Keratinocyte (primary cell): Measurements from ENCODE around the gene KLF16.

ENCODE experiments used
- EZH2 ChIP-seq: IDR thresholded peaks from one replicate; pipeline ENCODE4 v1.6.1; 2012; ENCODE audit warnings: inconsistent platforms, mild to moderate bottlenecking, low read length, moderate library complexity
- TF ChIP-seq, protein P1 (sequence below), 3 experiments: IDR thresholded peaks in 1 of 3; conservative IDR thresholded peaks in 1 of 3; optimal IDR thresholded peaks in 1 of 3; 2 replicates in 2 of 3; 3 replicates in 1 of 3; pipeline versions ENCODE3 to v1.5.1; 2011; ENCODE audit warnings: low read length in 3 of 3, mild to moderate bottlenecking in 3 of 3, moderate library complexity in 2 of 3, control low read depth in 1 of 3, inconsistent platforms in 1 of 3; ENCODE audit not compliant: insufficient read depth in 2 of 3; ENCODE audit errors: extremely low read depth in 1 of 3

DNA sequence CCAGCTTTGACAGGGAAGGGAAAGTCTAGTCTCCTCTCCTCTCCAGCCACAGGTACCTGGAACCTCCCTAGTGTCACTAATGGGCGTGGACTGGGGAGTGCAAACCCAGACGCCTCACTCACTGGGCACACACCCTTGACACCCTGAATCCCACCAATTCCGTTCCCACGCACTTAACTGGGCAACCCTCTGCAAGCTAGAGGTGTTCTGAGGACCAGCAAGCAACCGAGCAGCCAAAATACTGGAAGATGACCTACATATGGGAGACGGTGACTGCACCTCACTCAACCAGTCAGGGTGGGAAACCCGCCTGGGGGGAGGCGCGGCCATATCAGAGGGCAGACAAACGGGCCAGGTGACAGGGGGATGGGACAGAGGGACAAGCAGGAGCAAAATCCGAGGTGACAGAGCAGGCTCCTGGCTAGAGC lies 20.9 kb upstream of the KLF16 start:
- TF ChIP-seq, protein P1, sequence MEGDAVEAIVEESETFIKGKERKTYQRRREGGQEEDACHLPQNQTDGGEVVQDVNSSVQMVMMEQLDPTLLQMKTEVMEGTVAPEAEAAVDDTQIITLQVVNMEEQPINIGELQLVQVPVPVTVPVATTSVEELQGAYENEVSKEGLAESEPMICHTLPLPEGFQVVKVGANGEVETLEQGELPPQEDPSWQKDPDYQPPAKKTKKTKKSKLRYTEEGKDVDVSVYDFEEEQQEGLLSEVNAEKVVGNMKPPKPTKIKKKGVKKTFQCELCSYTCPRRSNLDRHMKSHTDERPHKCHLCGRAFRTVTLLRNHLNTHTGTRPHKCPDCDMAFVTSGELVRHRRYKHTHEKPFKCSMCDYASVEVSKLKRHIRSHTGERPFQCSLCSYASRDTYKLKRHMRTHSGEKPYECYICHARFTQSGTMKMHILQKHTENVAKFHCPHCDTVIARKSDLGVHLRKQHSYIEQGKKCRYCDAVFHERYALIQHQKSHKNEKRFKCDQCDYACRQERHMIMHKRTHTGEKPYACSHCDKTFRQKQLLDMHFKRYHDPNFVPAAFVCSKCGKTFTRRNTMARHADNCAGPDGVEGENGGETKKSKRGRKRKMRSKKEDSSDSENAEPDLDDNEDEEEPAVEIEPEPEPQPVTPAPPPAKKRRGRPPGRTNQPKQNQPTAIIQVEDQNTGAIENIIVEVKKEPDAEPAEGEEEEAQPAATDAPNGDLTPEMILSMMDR (optimal IDR thresholded peaks at IDR 0.05 in 1 of 3, IDR thresholded peaks at IDR 0.05 in 1 of 3, conservative IDR thresholded peaks at IDR 0.05 in 1 of 3; ENCODE audit: extremely low read depth in 1 of 3, insufficient read depth in 2 of 3, low read length in 3 of 3) = no peak
- TF ChIP-seq EZH2 = no peak
